ENCODE results near the gene UNKL. TPM values are rescaled to one million over a fixed set of nuclear protein-coding genes. Genes with fewer than 3 reads are reported as not detected.

Gene UNKL
- total and polyA plus RNA-seq, 7 experiments from 2014 or later, result 4.0 to 152 (median 95.3) TPM

DNA sequence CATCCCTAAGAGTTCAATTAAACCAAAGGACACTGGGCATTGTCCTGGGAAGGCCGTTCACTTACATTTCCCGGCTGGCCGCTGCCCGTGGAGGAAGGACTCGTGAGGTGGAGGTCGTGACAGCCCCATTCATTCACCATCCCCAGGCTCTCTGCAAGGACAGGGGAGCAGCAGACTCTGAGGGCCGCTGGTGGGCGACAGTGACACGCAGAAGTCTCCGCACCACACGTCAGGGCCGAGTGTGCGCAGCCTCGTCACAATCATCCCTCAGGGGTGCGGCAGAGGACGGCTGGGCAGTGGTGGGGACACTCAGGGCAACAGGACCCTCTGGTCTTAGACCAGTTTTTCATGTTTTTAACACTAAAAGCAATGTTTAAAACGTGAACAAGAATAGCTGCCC is 21.7 kb downstream of the UNKL start:
- Mint-ChIP-seq H3K4me3 (no peak overlapping the region), H3K9me3 (peaks cover 0 to 4% (median 0%) of the 10 kb centered on the region in 11 donors), H3K4me1 (peaks cover 0 to 4% (median 0%) of the 10 kb centered on the region in 7 donors), H3K36me3 (peaks cover 0 to 20% (median 0%) of the 10 kb centered on the region in 5 donors), H3K27ac (no peak overlapping the region), H3K27me3 (no peaks in the 10 kb centered on the region)
- ChIA-PET POLR2A (interaction anchor here (0.8 kb wide), 1 partner anchor 710 kb away, joined by 9 read pairs; no protein-coding TSS in a partner anchor), CTCF (no interaction called here)
- Histone ChIP-seq H3K4me3 (ENCODE audit: low read length) (no peak overlapping the region), H3K36me3 (ENCODE audit: control insufficient read depth in 2 of 3, insufficient read depth in 3 of 3, low read length in 3 of 3) (peaks cover 0 to 76% (median 4%) of the 10 kb centered on the region in 3 experiments), H3K4me1 (ENCODE audit: control insufficient read depth in 2 of 2, insufficient read depth in 2 of 2, low read length in 2 of 2) (no peaks in the 10 kb centered on the region), H3K9me3 (ENCODE audit: control insufficient read depth in 2 of 3, low read length in 3 of 3) (no peaks in the 10 kb centered on the region), H3K27ac (ENCODE audit: low read depth, low read length) (no peak overlapping the region), H3K27me3 (ENCODE audit: control insufficient read depth in 2 of 2, insufficient read depth in 2 of 2, low read length in 2 of 2) (no peaks in the 10 kb centered on the region)
- ATAC-seq (no peak), DNase-seq (no peak)
- intact Hi-C loops (cut with micrococcal nuclease), result no loop called here

DNA sequence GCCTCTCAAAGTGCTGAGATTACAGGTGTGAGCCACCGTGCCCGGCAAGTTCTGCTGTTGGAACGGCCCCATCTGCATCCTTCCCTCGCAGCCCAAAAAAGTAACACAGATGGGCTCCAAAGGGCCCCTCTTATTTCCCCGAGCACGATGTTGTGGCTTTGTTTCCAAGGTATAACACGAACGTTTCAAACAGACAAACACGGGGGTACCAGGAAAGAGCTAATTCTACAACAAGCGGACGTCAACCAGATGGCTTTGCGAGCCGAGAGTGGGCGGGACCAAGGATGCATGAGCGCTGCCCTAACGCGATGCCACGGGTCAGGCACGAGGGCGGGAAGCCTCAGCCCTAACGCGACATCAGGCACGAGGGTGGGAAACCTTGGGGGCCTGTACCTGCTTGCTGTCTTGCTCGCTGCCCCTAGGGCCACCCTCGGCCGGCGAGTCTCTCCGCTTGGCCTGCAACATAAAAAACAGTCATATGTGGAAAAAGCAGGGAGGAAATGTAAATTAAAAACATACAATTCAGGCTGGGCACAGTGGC is 24.2 kb downstream of the UNKL start:
- Histone ChIP-seq H3K27ac (ENCODE audit: low read depth, low read length) (no peak overlapping the region), H3K4me3 (ENCODE audit: low read length) (no peak overlapping the region), H3K9me3 (ENCODE audit: control insufficient read depth in 2 of 3, low read length in 3 of 3) (no peaks in the 10 kb centered on the region), H3K4me1 (ENCODE audit: control insufficient read depth in 2 of 2, insufficient read depth in 2 of 2, low read length in 2 of 2) (no peaks in the 10 kb centered on the region), H3K27me3 (ENCODE audit: control insufficient read depth in 2 of 2, insufficient read depth in 2 of 2, low read length in 2 of 2) (no peaks in the 10 kb centered on the region), H3K36me3 (ENCODE audit: control insufficient read depth in 2 of 3, insufficient read depth in 3 of 3, low read length in 3 of 3) (peaks cover 0 to 79% (median 4%) of the 10 kb centered on the region in 3 experiments)
- peaks cover 0 to 4% (median 0%) of the 10 kb centered on the region in 7 donors for H3K4me1 Mint-ChIP-seq
- H3K9me3 Mint-ChIP-seq, result peaks cover 0 to 2% (median 0%) of the 10 kb centered on the region in 11 donors
- CTCF ChIA-PET, result no interaction called here
- POLR2A ChIA-PET, result no interaction called here
- intact Hi-C loops (cut with micrococcal nuclease), result no loop called here
- ATAC-seq, result no peak
- DNase-seq, result no peak
- H3K36me3 Mint-ChIP-seq, result peaks cover 0 to 17% (median 0%) of the 10 kb centered on the region in 5 donors
- H3K27me3 Mint-ChIP-seq, result no peaks in the 10 kb centered on the region
- H3K27ac Mint-ChIP-seq, result no peak overlapping the region
- H3K4me3 Mint-ChIP-seq, result no peak overlapping the region

GRCh38 chr16:1389762-1390161 is 24.7 kb downstream of the UNKL start:
- ChIA-PET POLR2A (no interaction called here), CTCF (no interaction called here)
- no peaks in the 10 kb centered on the region for H3K9me3 ChIP-seq (ENCODE audit: control insufficient read depth in 2 of 3, low read length in 3 of 3)

DNA sequence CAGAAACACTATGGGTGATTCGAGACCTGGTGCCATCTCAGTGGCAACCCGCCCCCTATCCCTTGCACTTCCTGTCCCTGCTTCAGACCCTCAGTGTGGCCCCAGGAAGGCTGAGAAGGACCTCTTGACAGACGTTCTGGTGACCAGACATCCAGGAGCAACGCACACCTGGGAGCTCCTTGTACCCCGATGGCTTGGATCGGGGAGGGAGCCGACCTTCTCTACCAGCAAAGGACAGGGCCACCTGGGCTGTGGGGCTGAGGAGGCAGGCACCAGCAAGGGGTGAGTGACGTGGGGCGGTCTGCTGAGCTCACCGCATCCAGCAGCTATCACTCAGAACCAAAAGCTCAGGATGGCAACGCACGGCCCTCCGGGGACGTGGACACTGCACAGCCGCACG is 27.2 kb downstream of the UNKL start:
- Mint-ChIP-seq H3K27me3 (no peaks in the 10 kb centered on the region), H3K27ac (no peak overlapping the region), H3K4me3 (no peak overlapping the region), H3K36me3 (peaks cover 0 to 11% (median 0%) of the 10 kb centered on the region in 5 donors), H3K4me1 (peaks cover 0 to 4% (median 0%) of the 10 kb centered on the region in 7 donors), H3K9me3 (peaks cover 0 to 2% (median 0%) of the 10 kb centered on the region in 11 donors)
- H3K4me1 ChIP-seq (ENCODE audit: control insufficient read depth in 2 of 2, insufficient read depth in 2 of 2, low read length in 2 of 2), result no peaks in the 10 kb centered on the region
- no peak for ATAC-seq
- CTCF ChIA-PET, result no interaction called here
- POLR2A ChIA-PET, result no interaction called here
- no peak overlapping the region for H3K27ac ChIP-seq (ENCODE audit: low read depth, low read length)
- H3K36me3 ChIP-seq (ENCODE audit: control insufficient read depth in 2 of 3, insufficient read depth in 3 of 3, low read length in 3 of 3), result peaks cover 0 to 79% (median 0%) of the 10 kb centered on the region in 3 experiments
- DNase-seq, result no peak
- intact Hi-C loops (cut with micrococcal nuclease), result no loop called here
- H3K4me3 ChIP-seq (ENCODE audit: low read length), result no peak overlapping the region
- H3K9me3 ChIP-seq (ENCODE audit: control insufficient read depth in 2 of 3, low read length in 3 of 3), result no peaks in the 10 kb centered on the region
- H3K27me3 ChIP-seq (ENCODE audit: control insufficient read depth in 2 of 2, insufficient read depth in 2 of 2, low read length in 2 of 2), result no peaks in the 10 kb centered on the region

More at GRCh38 chr16:1389762-1390161, 24.7 kb downstream of the UNKL start:
- Mint-ChIP-seq H3K4me3 (no peak overlapping the region), H3K27ac (no peak overlapping the region), H3K9me3 (peaks cover 0 to 2% (median 0%) of the 10 kb centered on the region in 11 donors), H3K27me3 (no peaks in the 10 kb centered on the region), H3K4me1 (peaks cover 0 to 4% (median 0%) of the 10 kb centered on the region in 7 donors), H3K36me3 (peaks cover 0 to 19% (median 0%) of the 10 kb centered on the region in 5 donors)
- no peak overlapping the region for H3K4me3 ChIP-seq (ENCODE audit: low read length)
- ATAC-seq (no peak), DNase-seq (no peak)
- H3K27me3 ChIP-seq (ENCODE audit: control insufficient read depth in 2 of 2, insufficient read depth in 2 of 2, low read length in 2 of 2), result no peaks in the 10 kb centered on the region
- H3K4me1 ChIP-seq (ENCODE audit: control insufficient read depth in 2 of 2, insufficient read depth in 2 of 2, low read length in 2 of 2), result no peaks in the 10 kb centered on the region
- H3K36me3 ChIP-seq (ENCODE audit: control insufficient read depth in 2 of 3, insufficient read depth in 3 of 3, low read length in 3 of 3), result peaks cover 0 to 82% (median 4%) of the 10 kb centered on the region in 3 experiments
- intact Hi-C loops (cut with micrococcal nuclease), result no loop called here
- no peak overlapping the region for H3K27ac ChIP-seq (ENCODE audit: low read depth, low read length)

DNA sequence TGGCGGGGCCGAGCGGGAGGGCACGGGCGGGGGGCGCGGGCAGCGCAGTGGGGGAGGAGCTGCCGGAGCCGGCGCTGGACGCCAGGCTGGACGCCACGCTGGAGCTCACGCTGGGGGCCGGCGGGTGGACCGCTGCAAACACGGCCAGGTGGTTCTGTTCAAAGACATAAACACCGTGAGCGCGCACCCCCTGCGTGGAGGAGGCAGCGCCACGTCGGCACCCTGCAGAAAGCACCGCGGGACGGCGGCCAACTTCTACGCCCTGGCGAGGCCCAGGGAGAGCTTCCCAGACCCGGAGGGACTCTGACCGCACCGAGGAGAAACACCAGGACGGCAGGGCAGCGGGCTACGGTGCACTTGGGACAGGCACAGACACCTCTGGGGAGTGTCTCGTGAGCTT is 29.3 kb downstream of the UNKL start:
- ChIA-PET POLR2A (no interaction called here), CTCF (no interaction called here)
- no peaks in the 10 kb centered on the region for H3K4me1 ChIP-seq (ENCODE audit: control insufficient read depth in 2 of 2, insufficient read depth in 2 of 2, low read length in 2 of 2)
- no peak overlapping the region for H3K27ac ChIP-seq (ENCODE audit: low read depth, low read length)
- Mint-ChIP-seq H3K27me3 (no peaks in the 10 kb centered on the region), H3K4me1 (peaks cover 1 to 3% (median 2%) of the 10 kb centered on the region in 7 donors), H3K9me3 (no peaks in the 10 kb centered on the region), H3K36me3 (peaks cover 0 to 4% (median 0%) of the 10 kb centered on the region in 5 donors), H3K27ac (no peak overlapping the region), H3K4me3 (no peak overlapping the region)
- H3K4me3 ChIP-seq (ENCODE audit: low read length), result no peak overlapping the region
- intact Hi-C loops (cut with micrococcal nuclease), result no loop called here
- no peaks in the 10 kb centered on the region for H3K27me3 ChIP-seq (ENCODE audit: control insufficient read depth in 2 of 2, insufficient read depth in 2 of 2, low read length in 2 of 2)
- H3K36me3 ChIP-seq (ENCODE audit: control insufficient read depth in 2 of 3, insufficient read depth in 3 of 3, low read length in 3 of 3), result peaks cover 0 to 76% (median 0%) of the 10 kb centered on the region in 3 experiments
- DNase-seq (no peak), ATAC-seq (no peak)
- no peaks in the 10 kb centered on the region for H3K9me3 ChIP-seq (ENCODE audit: control insufficient read depth in 2 of 3, low read length in 3 of 3)

DNA sequence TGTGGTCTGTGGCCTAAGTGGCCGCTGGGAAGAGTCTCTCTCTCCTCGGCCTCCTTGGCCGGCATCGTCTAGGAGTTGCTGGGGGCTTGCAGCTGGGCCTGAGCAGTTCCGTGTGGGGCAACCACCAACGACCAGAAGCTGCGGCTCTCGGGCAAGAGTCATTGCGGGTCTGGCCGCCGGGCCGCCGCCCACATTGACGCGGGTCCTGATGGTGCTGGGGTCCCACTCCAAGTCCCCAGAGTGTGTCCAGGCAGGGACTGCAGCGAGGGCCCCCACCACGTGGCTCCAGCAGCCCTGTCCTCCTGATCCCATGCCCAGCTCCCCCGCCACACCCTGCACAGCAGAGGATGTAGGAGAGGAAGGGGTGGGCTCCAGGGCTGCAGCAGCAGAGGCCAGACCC is 30.9 kb downstream of the UNKL start:
- peaks cover 0 to 64% (median 0%) of the 10 kb centered on the region in 3 experiments for H3K36me3 ChIP-seq (ENCODE audit: control insufficient read depth in 2 of 3, insufficient read depth in 3 of 3, low read length in 3 of 3)
- CTCF ChIA-PET, result no interaction called here

More for the DNA sequence above, 30.9 kb downstream of the UNKL start:
- Histone ChIP-seq H3K4me1 (ENCODE audit: control insufficient read depth in 2 of 2, insufficient read depth in 2 of 2, low read length in 2 of 2) (no peaks in the 10 kb centered on the region), H3K9me3 (ENCODE audit: control insufficient read depth in 2 of 3, low read length in 3 of 3) (no peaks in the 10 kb centered on the region), H3K27ac (ENCODE audit: low read depth, low read length) (no peak overlapping the region), H3K27me3 (ENCODE audit: control insufficient read depth in 2 of 2, insufficient read depth in 2 of 2, low read length in 2 of 2) (no peaks in the 10 kb centered on the region), H3K4me3 (ENCODE audit: low read length) (no peak overlapping the region)
- no peak overlapping the region for H3K27ac Mint-ChIP-seq
- peaks cover 0 to 3% (median 0%) of the 10 kb centered on the region in 5 donors for H3K36me3 Mint-ChIP-seq
- H3K4me3 Mint-ChIP-seq, result no peak overlapping the region
- DNase-seq (no peak), ATAC-seq (no peak)
- intact Hi-C loops (cut with micrococcal nuclease), result no loop called here
- no peaks in the 10 kb centered on the region for H3K9me3 Mint-ChIP-seq
- no peaks in the 10 kb centered on the region for H3K27me3 Mint-ChIP-seq
- H3K4me1 Mint-ChIP-seq, result peaks cover 6 to 11% (median 9%) of the 10 kb centered on the region in 7 donors
- POLR2A ChIA-PET, result no interaction called here

Measured in naive thymus-derived CD4-positive, alpha-beta T cell (primary cell).